Adrenal gland (tissue), 12 donors: ENCODE results near the gene SPOCK1. TPM values are rescaled to one million over a fixed set of nuclear protein-coding genes. Genes with fewer than 3 reads are reported as not detected.

Experiments used
- DNase-seq, 7 donors: peaks; one replicate each; pipeline ENCODE4 v3.0.0-alpha.2; 2019 to 2020
- H3K27ac ChIP-seq, 5 donors: fragments of 200-600 bp; sonication (generic) in 4 of 5; 1 replicate in 3 of 5; 2 replicates in 2 of 5; pipeline versions ENCODE4 v1.5.1 to v1.8.0; 2016 to 2020; ENCODE audit warnings: mild to moderate bottlenecking in 1 of 5
- H3K27me3 ChIP-seq: fragments of 200-600 bp; 2 replicates; pipeline ENCODE4 v1.8.0; 2021
- H3K36me3 ChIP-seq, 2 donors: fragments of 200-600 bp; replicated peaks in 1 of 2; 1 replicate in 1 of 2; 2 replicates in 1 of 2; pipeline versions ENCODE4 v1.5.1 to v1.8.0; 2018 to 2022
- H3K4me1 ChIP-seq, 2 donors: fragments of 200-600 bp; replicated peaks in 1 of 2; 1 replicate in 1 of 2; 2 replicates in 1 of 2; pipeline versions ENCODE4 v1.5.1 to v1.8.0; 2018 to 2021
- H3K4me3 ChIP-seq, 4 donors: fragments of 200-600 bp; sonication (generic) in 3 of 4; one replicate each; pipeline ENCODE4 v1.5.1; 2016 to 2018
- H3K9me3 ChIP-seq, 3 donors: fragments of 200-600 bp; sonication (generic) in 1 of 3; replicated peaks in 1 of 3; 1 replicate in 2 of 3; 2 replicates in 1 of 3; pipeline versions ENCODE4 v1.5.1 to v1.8.0; 2016 to 2021
- CTCF ChIP-seq, 6 experiments: fragments of 450-650 bp in 4 of 6; fragments of 200-600 bp in 2 of 6; sonication (generic) in 1 of 6; IDR thresholded peaks; 1 replicate in 5 of 6; 2 replicates in 1 of 6; pipeline versions ENCODE4 v1.5.1 to v1.8.0; 2016 to 2021; ENCODE audit warnings: antibody characterized with exemption in 6 of 6, mild to moderate bottlenecking in 2 of 6, moderate library complexity in 1 of 6
- POLR2A ChIP-seq, 2 donors: fragments of 450-650 bp; IDR thresholded peaks; one replicate each; pipeline ENCODE4 v1.6.1; 2017; ENCODE audit warnings: antibody characterized with exemption in 2 of 2, mild to moderate bottlenecking in 2 of 2, moderate library complexity in 1 of 2
- WGBS, 4 donors: extraction: QIAGEN DNeasy Blood & Tissue Kit in 2 of 4; methylation state at CpG; one replicate each; pipeline versions ENCODE4 v1.1.5 to v1.1.7; 2013 to 2017; 5-methylcytosine and 5-hydroxymethylcytosine counted together
- intact Hi-C, 2 donors: fragments of 100-400 bp; cut with DNase I; formaldehyde crosslinking; loops; one replicate each; pipeline versions ENCODE4 v1.14.1 to v1.15.0; 2022 to 2023
- polyA plus RNA-seq, 3 donors: library from polyadenylated mRNA; stranded (reverse); fragments of 200-250 nt in 2 of 3; fragments of 350-450 nt in 1 of 3; fragmentation: Illumina TruSeq in 1 of 3; extraction: RNeasy Lipid Tissue Mini Kit (QIAGEN cat#74804) in 1 of 3; gene quantifications; one replicate each; pipeline ENCODE4 v1.2.3, GENCODE V29; 2013 to 2014
- total RNA-seq, 9 donors: library from RNA; depleted of rRNA in 4 of 9; stranded (reverse); fragments of >200 nt in 4 of 9; fragments of 120-200 nt in 1 of 9; fragmentation: NEBNext Ultra II Directional in 1 of 9; extraction: Animal tissue kit (Norgen Biotek cat#: 25700) in 1 of 9; gene quantifications; one replicate each; pipeline versions ENCODE4 v1.1.0 to v1.2.4, GENCODE V29; 2013 to 2023
- donor health status: healthy with polysubstance abuse.
- donor health status: Bipolar disorder and iron deficiency.
- donor health status: DM: yes; HTN: yes; CAD: no.
- donor health status: DM: no; HTN: no; CAD: no.
- donor health status: DM: no; HTN: no; CAD: no.
- donor health status: DM: yes; HTN: yes; CAD: no.

The SPOCK1 gene
- total and polyA plus RNA-seq, 12 donors: 5.4 to 102 (median 55.6) TPM

DNA sequence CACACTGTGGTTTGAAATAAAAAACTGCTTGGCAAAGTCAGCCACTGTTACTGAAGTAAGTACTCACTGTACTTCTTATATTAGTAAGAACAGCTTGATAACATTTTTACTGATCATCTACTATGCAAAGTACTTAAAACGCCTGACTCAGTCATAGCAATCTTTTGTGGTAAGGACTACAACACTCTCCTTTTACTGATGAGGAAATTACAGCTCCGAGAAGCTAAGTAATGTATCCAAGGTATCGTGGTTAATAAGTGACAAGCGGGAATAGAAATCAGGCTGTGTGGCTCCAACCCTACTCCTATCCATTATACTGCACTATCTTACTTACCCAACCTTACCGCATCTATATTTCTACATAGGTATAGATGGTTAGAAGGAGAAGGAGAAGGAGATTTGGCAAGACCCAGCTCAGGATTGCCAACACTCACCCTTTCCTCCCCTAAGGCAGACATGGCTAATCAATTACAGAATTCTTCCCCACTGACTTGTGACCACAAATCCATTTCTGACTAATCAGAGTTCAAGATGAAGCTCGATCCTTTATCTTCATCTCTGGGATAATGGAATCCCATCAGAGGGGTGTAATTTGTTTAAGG, 281.4 kb downstream of the SPOCK1 start:
- Histone ChIP-seq H3K4me1 (peaks cover 0 to 7% of the 10 kb centered on the region in 2 donors), H3K9me3 (no peaks in the 10 kb centered on the region), H3K27me3 (no peaks in the 10 kb centered on the region), H3K36me3 (no peaks in the 10 kb centered on the region), H3K4me3 (no peak overlapping the region), H3K27ac (no peak overlapping the region)
- intact Hi-C loops: loop anchor here (10.0 kb wide), 2 partner anchors 403 to 423 kb away; no protein-coding TSS in a partner anchor
- no peak for TF ChIP-seq POLR2A (IDR thresholded peaks at IDR 0.05)
- no peak for TF ChIP-seq CTCF (IDR thresholded peaks at IDR 0.05)
- DNase-seq: no peak
- 87 to 92% (median 91%) methylated on average over 6 of the region's 6 CpGs for WGBS, 4 donors

- intact Hi-C loops: loop anchor here (10.0 kb wide), 2 partner anchors 402 to 422 kb away; no protein-coding TSS in a partner anchor
Observed at GRCh38 chr5:137216976-137217598, 282.0 kb downstream of the SPOCK1 start.

GRCh38 chr5:137215780-137216179, 283.3 kb downstream of the SPOCK1 start:
- Histone ChIP-seq H3K27ac (no peak overlapping the region), H3K36me3 (no peaks in the 10 kb centered on the region), H3K4me3 (no peak overlapping the region), H3K4me1 (peaks cover 0 to 7% of the 10 kb centered on the region in 2 donors), H3K9me3 (no peaks in the 10 kb centered on the region), H3K27me3 (no peaks in the 10 kb centered on the region)
- WGBS, 4 donors: 70 to 91% (median 82%) methylated on average over 2 of the region's 2 CpGs
- intact Hi-C loops: loop anchor here (10.0 kb wide), 2 partner anchors 401 to 421 kb away; no protein-coding TSS in a partner anchor
- TF ChIP-seq POLR2A (IDR thresholded peaks at IDR 0.05) (no peak), CTCF (IDR thresholded peaks at IDR 0.05) (no peak)
- DNase-seq: no peak

More at GRCh38 chr5:137216976-137217598, 282.0 kb downstream of the SPOCK1 start:
- Histone ChIP-seq H3K4me3 (no peak overlapping the region), H3K4me1 (peaks cover 0 to 7% of the 10 kb centered on the region in 2 donors), H3K27me3 (no peaks in the 10 kb centered on the region), H3K27ac (no peak overlapping the region), H3K36me3 (no peaks in the 10 kb centered on the region), H3K9me3 (no peaks in the 10 kb centered on the region)
- no peak for DNase-seq
- 86 to 92% (median 87%) methylated on average over 5 of the region's 5 CpGs for WGBS, 4 donors
- TF ChIP-seq POLR2A (IDR thresholded peaks at IDR 0.05): no peak
- no peak for TF ChIP-seq CTCF (IDR thresholded peaks at IDR 0.05)

DNA sequence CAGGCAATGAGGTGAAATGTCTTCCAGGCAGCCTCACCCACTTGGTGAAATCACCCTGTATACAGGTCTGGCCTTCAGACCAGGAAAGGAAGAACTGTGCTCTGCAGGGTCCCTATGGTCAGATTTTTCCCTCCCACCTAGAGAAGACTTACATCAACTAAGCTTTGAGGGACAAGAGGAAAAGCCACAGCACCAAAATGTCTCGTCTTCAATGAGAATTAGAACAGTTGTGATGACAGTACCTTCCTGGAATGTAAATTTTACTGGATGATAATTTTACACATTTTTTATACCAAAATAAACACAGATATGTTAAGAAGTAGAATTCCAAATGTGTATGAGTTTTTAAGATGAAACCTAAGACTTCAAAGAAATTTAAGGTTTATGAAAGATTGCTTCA, 283.9 kb downstream of the SPOCK1 start:
- H3K36me3 ChIP-seq: no peaks in the 10 kb centered on the region
- H3K9me3 ChIP-seq: no peaks in the 10 kb centered on the region
- H3K27me3 ChIP-seq: no peaks in the 10 kb centered on the region
- H3K27ac ChIP-seq: no peak overlapping the region
- H3K4me1 ChIP-seq: peaks cover 0 to 7% of the 10 kb centered on the region in 2 donors
- no peak for DNase-seq
- intact Hi-C loops: loop anchor here (10.0 kb wide), 2 partner anchors 400 to 420 kb away; no protein-coding TSS in a partner anchor
- no peak for TF ChIP-seq POLR2A (IDR thresholded peaks at IDR 0.05)
- TF ChIP-seq CTCF (IDR thresholded peaks at IDR 0.05): no peak
- 89 to 93% (median 90%) methylated on average over 1 of the region's 1 CpG for WGBS, 4 donors
- no peak overlapping the region for H3K4me3 ChIP-seq
